GM12892 (cell line): Measurements from ENCODE around the gene FAHD1.
"Not testable (repeated sequence)": the region's sequence is repeated elsewhere in the genome, so short reads cannot be mapped to it uniquely, and the experiment has no call there.

Experiments
- DNase-seq: peaks from one replicate; pipeline ENCODE4 v3.0.0; 2011; ENCODE audit not compliant: insufficient read length
- FAIRE-seq: peaks from 2 replicates; lab custom pipeline; 2011; peaks lifted over from hg19 to GRCh38; lab: Jason Lieb, UNC
- POLR2A ChIP-seq: IDR thresholded peaks from 2 replicates; pipeline ENCODE4 v1.6.1; 2011; ENCODE audit warnings: low read depth, low read length, control low read depth
- POLR2AphosphoS5 ChIP-seq: IDR thresholded peaks from 2 replicates; pipeline ENCODE4 v1.6.1; 2011; ENCODE audit warnings: low read depth, low read length, control low read depth
- TAF1 ChIP-seq: IDR thresholded peaks from 2 replicates; pipeline ENCODE4 v1.6.1; 2011; ENCODE audit warnings: low read depth, mild to moderate bottlenecking, control low read depth, low read length, borderline replicate concordance

Gene FAHD1

GRCh38 chr16:1790611-1791255, 36.3 kb upstream of the FAHD1 start:
- DNase-seq: peak; percentile 12
- TF ChIP-seq POLR2A: no peak
- no peak for FAIRE-seq

DNA sequence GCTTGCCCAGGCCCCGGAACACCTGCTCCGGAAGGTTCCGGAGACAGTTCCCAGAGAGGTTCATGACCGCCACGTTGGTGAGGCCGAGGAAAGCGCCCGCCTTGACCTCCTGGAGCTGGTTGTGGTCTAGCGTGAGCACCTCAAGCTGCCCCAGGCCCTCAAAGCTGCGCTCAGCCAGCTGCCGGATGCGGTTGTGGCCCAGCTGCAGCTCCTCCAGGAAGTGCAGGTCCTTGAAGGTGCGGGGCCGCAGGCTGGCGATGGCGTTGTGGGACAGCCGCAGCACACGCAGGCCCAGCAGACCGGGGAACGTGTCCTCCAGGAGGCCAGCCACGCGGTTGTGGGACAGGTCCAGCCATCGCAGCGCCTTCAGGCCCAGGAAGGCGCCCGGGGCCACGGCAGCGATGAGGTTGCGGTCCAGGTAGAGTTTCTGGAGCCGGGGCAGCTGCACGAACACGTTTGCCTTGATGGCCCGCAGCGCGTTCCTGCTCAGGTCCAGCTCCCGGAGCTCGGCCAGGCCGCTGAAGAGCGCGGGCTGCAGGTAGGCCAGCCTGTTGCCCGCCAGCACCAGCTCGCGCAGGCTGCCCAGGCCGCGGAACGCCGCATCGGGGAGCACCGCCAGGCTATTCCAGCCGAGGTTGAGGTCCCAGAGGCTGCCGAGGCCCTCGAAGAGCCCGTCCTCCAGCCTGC, 35.6 kb upstream of the FAHD1 start:
- TF ChIP-seq POLR2AphosphoS5 (no peak), POLR2A (no peak), TAF1 (no peak)
- DNase-seq (peak; percentile 29), FAIRE-seq (no peak)

DNA sequence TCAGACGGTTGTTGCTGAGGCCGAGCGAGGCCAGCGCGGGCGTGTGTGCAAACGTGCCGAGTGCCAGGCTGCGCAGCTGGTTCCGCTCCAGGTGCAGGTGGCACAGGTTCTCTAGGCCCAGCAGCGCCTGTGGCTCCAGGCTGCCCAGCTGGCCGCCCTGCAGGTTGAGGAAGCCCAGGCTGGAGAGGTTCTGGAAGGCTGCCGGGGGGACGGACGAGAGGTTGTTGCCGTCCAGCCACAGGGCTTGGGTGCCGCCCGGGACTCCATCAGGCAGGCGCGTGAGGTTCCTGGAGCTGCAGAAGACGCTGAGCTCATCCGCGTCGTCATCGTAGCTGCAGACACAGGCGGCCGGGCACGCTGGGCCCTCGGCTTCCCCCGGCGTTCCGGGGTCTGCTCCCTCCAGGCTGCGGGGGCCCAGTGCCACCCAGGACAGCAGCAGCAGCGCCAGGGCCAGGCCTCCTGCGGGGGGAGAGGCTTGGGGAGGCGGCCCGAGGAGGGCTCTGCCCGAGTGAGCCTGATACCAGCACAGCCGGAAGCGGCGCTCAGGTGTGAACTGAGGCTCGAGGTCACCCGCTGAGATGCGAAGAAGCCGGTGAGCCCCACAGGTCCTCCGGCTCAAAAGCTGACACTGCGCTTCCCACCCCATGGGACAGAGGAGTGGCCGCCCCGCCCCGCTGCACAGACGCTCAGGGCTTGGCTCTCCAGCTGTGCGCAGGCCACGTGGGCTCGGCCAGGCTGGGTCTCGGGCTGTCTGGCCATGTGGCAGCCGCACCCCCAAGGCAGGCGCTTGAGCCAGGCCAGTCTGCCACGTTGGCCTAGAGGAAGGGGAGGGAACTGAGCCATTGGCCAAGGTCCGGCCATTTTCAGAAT, 34.8 kb upstream of the FAHD1 start:
- TF ChIP-seq POLR2AphosphoS5 (no peak), POLR2A (no peak), TAF1 (no peak)
- FAIRE-seq (no peak), DNase-seq (peak; percentile 19)

- TF ChIP-seq POLR2AphosphoS5 (no peak), POLR2A (no peak), TAF1 (no peak)
- FAIRE-seq (no peak), DNase-seq (no peak)
Observed at GRCh38 chr16:1792836-1793577, 34.0 kb upstream of the FAHD1 start.

DNA sequence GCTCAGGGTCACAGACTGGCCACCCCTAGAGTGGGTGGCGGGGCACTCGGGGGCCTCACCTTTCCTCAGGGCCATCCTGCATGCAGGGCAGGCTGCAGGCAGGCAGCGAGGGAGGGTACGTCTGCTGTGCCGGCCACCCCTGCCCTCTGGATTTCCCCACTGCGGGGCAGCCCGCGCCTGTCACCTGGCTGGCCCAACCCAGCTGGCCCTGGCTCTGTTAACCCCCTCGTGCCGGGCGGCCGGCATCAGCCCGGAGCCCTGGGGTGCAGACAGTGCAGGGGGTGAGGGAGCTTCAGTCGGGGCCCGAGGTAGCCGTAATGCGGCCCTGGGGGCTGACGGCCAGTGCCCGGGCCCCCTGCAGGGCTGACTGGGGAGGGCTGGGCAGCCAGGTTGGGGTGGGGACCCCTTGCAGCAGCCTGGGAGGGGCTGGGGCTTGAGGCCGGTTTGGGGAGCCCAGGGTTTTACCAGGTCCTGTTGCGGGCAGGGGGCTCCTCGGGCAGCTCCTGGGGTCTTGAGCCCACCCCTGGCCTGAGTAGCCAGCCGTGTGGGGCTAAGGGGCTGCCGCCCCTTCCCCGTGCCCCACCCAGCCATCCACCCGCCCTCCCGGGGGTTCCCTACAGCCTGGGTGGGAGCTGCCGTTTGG, 33.3 kb upstream of the FAHD1 start, which contains the start of gene IGFALS:
Gene IGFALS, minus strand, starts transcription at position 128 of the 643 bp plus-strand sequence. Its CDS starts 53 bp downstream, at position 75.
- no peak for TF ChIP-seq TAF1
- TF ChIP-seq POLR2AphosphoS5: no peak
- no peak for TF ChIP-seq POLR2A
- DNase-seq (peak; percentile 21), FAIRE-seq (no peak)

GRCh38 chr16:1794221-1794871, 32.7 kb upstream of the FAHD1 start:
- FAIRE-seq: no peak
- TF ChIP-seq POLR2AphosphoS5 (no peak), TAF1 (no peak)
- peak; percentile 19 for DNase-seq

DNA sequence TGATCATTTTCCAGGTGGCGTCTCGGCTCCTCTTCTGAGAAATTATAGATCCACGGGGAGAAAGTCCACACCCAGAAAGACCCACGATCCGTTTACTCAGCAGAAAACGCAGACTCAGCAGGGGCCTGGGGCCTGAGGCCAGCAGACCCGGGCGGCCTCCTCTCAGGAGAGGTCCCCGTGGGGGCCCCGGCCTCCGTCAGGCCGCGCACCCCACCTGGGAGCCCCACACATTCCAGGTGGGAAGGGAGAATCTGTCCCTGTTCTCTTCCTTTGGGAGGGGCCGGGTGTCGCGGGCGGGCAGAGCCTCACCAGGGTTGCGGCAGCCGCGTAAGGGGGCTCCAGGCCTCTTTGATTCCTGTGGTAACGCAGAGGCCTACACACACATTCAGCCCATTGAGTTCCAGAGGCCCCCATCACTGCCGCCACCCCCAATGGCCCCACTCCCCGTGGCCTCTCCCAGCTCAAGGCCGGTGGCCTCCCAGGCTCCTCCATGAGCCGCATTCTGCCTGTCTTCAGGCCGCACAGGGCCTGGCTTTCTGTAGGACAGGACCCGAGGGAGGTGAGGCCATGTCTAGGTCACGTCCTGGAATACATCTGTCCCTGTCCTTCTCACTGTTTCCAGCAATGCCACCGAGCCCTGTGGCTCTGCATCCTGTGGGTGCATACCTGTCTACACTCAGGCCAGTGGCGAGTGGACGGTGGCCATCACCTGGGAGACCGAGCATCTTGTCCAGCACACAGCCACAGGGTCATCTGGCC, 31.9 kb upstream of the FAHD1 start:
- TF ChIP-seq TAF1: no peak
- no peak for TF ChIP-seq POLR2A
- no peak for TF ChIP-seq POLR2AphosphoS5
- no peak for FAIRE-seq
- peak; percentile 19 for DNase-seq

GRCh38 chr16:1799263-1799662, 27.7 kb upstream of the FAHD1 start:
- not testable (repeated sequence) for DNase-seq, FAIRE-seq

- DNase-seq: no peak
- TF ChIP-seq TAF1 (no peak), POLR2AphosphoS5 (no peak), POLR2A (no peak)
- FAIRE-seq: no peak
Observed at GRCh38 chr16:1800701-1801100, 26.3 kb upstream of the FAHD1 start.

DNA sequence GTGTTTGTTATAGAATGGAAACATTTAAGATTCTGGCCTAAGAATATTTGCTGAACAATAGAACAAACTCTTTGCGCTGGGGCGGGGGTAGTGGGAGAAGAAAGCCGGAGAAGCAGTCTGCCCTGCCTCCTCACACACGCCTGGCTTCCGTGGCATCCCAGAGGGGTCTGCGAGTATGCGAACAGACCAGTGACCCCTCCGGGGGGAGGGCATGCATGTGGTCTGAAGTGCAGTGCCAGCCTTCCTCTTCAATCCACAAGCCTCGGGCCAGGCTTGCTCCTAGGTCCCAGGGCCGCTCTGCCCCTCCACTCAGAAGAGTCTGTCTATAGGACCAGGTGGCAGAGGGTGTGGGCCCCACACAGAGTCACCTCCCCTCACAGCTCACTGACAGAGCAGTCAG, 19.4 kb upstream of the FAHD1 start:
- FAIRE-seq (no peak), DNase-seq (no peak)
- TF ChIP-seq POLR2AphosphoS5 (no peak), POLR2A (no peak), TAF1 (no peak)
